NCI-H2107 treated with DMSO at 0.1 percent for 48 hours (cell line): ENCODE measurements around the gene SHISAL1.

Experiments used
- DNase-seq: peaks from one replicate; lab custom pipeline; 2025; ENCODE audit not compliant: unreplicated experiment; lab: John Stamatoyannopoulos, UW

The SHISAL1 gene

GRCh38 chr22:44196241-44196640 lies 116.5 kb downstream of the SHISAL1 start:
- DNase-seq = no peak

GRCh38 chr22:44195189-44195871 lies 117.4 kb downstream of the SHISAL1 start:
- DNase-seq = no peak

- DNase-seq = no peak
Measured at GRCh38 chr22:44194569-44194968, 118.2 kb downstream of the SHISAL1 start.
